ENCODE measurements around the gene WSB2. TPM values are rescaled to one million over a fixed set of nuclear protein-coding genes. Genes with fewer than 3 reads are reported as not detected.

Gene WSB2
- total RNA-seq, 1 experiment from 2014 or later: 193 TPM

DNA sequence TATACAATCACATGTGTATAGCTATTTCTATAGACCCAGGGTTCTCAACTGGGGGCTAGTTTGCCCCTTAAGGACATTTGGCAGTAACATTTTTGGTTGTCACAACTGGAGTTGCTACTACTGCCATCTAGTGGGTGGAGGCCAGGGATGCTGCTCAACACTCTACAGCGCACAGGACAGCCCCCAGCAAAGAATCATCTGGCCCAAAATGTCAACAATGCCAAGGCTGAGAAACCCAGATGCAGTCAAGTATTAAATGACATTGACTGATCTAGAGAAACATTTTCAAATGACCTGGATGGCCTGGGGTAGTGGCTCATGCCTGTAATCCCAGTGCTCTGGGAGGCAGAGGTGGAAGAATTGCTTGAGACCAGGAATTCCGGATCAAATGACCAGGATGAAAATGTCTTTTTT, 5.8 kb downstream of the WSB2 start:
- ChIA-PET POLR2A (no interaction called here), CTCF (interaction anchor here (0.7 to 1.0 kb wide), 4 partner anchors 9 to 184 kb away, joined by 3 to 5 read pairs (median 4); no protein-coding TSS in a partner anchor)
- H3K4me3 ChIP-seq (ENCODE audit: low read depth in 2 of 2, low read length in 2 of 2): no peak overlapping the region
- H3K4me1 ChIP-seq (ENCODE audit: control insufficient read depth, insufficient read depth, low read length): peaks cover 83% of the 10 kb centered on the region
- peak overlapping the region; percentile 98 for H3K27ac ChIP-seq (ENCODE audit: low read length)
- intact Hi-C loops (cut with micrococcal nuclease; ENCODE audit: unreplicated experiment): no loop called here
- BruUV-seq (replicated peaks): no TSS peak
- ATAC-seq (no peak), DNase-seq (ENCODE audit: low read depth, low spot score) (no peak)
- TF ChIP-seq, protein P1, sequence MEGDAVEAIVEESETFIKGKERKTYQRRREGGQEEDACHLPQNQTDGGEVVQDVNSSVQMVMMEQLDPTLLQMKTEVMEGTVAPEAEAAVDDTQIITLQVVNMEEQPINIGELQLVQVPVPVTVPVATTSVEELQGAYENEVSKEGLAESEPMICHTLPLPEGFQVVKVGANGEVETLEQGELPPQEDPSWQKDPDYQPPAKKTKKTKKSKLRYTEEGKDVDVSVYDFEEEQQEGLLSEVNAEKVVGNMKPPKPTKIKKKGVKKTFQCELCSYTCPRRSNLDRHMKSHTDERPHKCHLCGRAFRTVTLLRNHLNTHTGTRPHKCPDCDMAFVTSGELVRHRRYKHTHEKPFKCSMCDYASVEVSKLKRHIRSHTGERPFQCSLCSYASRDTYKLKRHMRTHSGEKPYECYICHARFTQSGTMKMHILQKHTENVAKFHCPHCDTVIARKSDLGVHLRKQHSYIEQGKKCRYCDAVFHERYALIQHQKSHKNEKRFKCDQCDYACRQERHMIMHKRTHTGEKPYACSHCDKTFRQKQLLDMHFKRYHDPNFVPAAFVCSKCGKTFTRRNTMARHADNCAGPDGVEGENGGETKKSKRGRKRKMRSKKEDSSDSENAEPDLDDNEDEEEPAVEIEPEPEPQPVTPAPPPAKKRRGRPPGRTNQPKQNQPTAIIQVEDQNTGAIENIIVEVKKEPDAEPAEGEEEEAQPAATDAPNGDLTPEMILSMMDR (IDR thresholded peaks at IDR 0.05): peak; percentile 88
- TF ChIP-seq, protein P2, sequence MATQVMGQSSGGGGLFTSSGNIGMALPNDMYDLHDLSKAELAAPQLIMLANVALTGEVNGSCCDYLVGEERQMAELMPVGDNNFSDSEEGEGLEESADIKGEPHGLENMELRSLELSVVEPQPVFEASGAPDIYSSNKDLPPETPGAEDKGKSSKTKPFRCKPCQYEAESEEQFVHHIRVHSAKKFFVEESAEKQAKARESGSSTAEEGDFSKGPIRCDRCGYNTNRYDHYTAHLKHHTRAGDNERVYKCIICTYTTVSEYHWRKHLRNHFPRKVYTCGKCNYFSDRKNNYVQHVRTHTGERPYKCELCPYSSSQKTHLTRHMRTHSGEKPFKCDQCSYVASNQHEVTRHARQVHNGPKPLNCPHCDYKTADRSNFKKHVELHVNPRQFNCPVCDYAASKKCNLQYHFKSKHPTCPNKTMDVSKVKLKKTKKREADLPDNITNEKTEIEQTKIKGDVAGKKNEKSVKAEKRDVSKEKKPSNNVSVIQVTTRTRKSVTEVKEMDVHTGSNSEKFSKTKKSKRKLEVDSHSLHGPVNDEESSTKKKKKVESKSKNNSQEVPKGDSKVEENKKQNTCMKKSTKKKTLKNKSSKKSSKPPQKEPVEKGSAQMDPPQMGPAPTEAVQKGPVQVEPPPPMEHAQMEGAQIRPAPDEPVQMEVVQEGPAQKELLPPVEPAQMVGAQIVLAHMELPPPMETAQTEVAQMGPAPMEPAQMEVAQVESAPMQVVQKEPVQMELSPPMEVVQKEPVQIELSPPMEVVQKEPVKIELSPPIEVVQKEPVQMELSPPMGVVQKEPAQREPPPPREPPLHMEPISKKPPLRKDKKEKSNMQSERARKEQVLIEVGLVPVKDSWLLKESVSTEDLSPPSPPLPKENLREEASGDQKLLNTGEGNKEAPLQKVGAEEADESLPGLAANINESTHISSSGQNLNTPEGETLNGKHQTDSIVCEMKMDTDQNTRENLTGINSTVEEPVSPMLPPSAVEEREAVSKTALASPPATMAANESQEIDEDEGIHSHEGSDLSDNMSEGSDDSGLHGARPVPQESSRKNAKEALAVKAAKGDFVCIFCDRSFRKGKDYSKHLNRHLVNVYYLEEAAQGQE (IDR thresholded peaks at IDR 0.05; ENCODE audit: insufficient read depth in 1 of 2, low read depth in 2 of 2, low read length in 1 of 2): no peak
- peak; percentile 25; the same call in 1 of the 2 replicates for TF ChIP-seq POLR2AphosphoS5 (IDR thresholded peaks at IDR 0.05; ENCODE audit: low read depth, low read length)
- no peaks in the 10 kb centered on the region for H3K27me3 ChIP-seq (ENCODE audit: control insufficient read depth, insufficient read depth, low read length)
- in situ Hi-C loops (cut with HindIII; ENCODE audit: low pct_unique_long_range_greater_than_20kb, low sequenced_read_pairs): no loop called here
- H3K9me3 ChIP-seq (ENCODE audit: control insufficient read depth, insufficient read depth, low read depth, low read length): no peaks in the 10 kb centered on the region
- H3K36me3 ChIP-seq (ENCODE audit: control insufficient read depth, insufficient read depth, low read length): no peaks in the 10 kb centered on the region; the same call in 1 of the 2 replicates

DNA sequence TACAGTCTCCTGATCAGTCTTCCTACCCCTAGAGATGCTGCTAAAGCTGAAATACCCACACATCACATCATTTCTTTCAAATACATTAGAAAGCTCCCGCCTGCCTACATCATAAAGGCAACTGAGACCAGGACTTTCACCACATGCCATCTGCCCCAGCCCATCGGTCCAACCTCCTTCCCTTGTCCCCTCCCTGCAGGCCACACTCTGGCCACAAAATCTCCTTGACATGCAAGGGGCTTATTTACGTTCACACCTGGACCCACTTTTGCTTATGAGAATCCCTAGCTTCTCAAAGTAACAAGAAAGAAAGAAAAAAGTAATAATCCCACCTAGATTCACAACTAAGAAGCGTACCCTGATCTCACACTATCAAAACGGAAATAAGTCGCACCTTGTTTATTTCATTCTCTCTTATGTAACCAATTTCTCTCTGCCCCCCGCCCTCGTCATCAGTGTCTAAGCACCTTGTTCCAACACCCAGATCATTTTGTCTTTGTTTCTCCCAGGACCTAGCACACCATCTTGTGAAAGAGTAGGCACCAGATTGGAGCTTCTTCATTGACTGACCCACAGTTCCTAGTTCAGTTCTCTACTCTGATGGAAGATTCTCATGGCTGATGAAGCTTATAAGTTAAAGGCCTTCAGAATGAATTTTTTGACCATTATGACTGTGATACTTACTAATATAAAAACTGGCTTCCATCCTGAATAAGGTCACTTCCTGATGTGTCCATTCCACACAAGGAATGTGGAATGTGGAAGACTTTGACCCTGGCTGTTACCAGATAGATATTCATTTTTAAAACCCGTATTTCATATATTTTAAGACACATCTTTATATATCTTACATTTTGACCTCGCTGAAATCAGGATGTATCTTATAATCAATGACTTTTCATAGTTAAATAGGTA, 7.7 kb downstream of the WSB2 start:
- peak overlapping the region; percentile 98 for H3K27ac ChIP-seq (ENCODE audit: low read length)
- peak; percentile 33 for ATAC-seq
- H3K36me3 ChIP-seq (ENCODE audit: control insufficient read depth, insufficient read depth, low read length): peaks cover 8% of the 10 kb centered on the region; the same call in 1 of the 2 replicates
- in situ Hi-C loops (cut with HindIII; ENCODE audit: low pct_unique_long_range_greater_than_20kb, low sequenced_read_pairs): no loop called here
- no peak for DNase-seq (ENCODE audit: low read depth, low spot score)
- H3K4me3 ChIP-seq (ENCODE audit: low read depth in 2 of 2, low read length in 2 of 2): 0 out of 4 replicates have a peak overlapping the region, but pooled peaks of 1 of the 2 experiments have one; percentile 0
- intact Hi-C loops (cut with micrococcal nuclease; ENCODE audit: unreplicated experiment): no loop called here
- BruUV-seq (replicated peaks): no TSS peak
- TF ChIP-seq SIN3A (IDR thresholded peaks at IDR 0.05; ENCODE audit: borderline replicate concordance, insufficient read depth, low read depth, low read length) (no peak), TCF7L2 (IDR thresholded peaks at IDR 0.05; ENCODE audit: low read depth, low read length) (no peak), POLR2AphosphoS5 (IDR thresholded peaks at IDR 0.05; ENCODE audit: low read depth, low read length) (no peak; the same call in 1 of the 2 replicates)
- TF ChIP-seq, protein P1 (IDR thresholded peaks at IDR 0.05): no peak
- TF ChIP-seq, protein P2 (IDR thresholded peaks at IDR 0.05; ENCODE audit: insufficient read depth in 1 of 2, low read depth in 2 of 2, low read length in 1 of 2): no peak
- peaks cover 76% of the 10 kb centered on the region for H3K4me1 ChIP-seq (ENCODE audit: control insufficient read depth, insufficient read depth, low read length)
- H3K9me3 ChIP-seq (ENCODE audit: control insufficient read depth, insufficient read depth, low read depth, low read length): no peaks in the 10 kb centered on the region
- no peaks in the 10 kb centered on the region for H3K27me3 ChIP-seq (ENCODE audit: control insufficient read depth, insufficient read depth, low read length)
- POLR2A ChIA-PET: interaction anchor here (0.5 kb wide), 1 partner anchor 865 kb away, joined by 8 read pairs; no protein-coding TSS in a partner anchor
- CTCF ChIA-PET: no interaction called here
